ENCODE results near the gene PPM1E.

GRCh38 chr17:59011975-59012374 is 256.3 kb downstream of the PPM1E start:
- no peak for TF ChIP-seq EZH2phosphoT487 (IDR thresholded peaks at IDR 0.05; ENCODE audit: insufficient read depth, low read depth)
- no peak for TF ChIP-seq EZH2 (IDR thresholded peaks at IDR 0.05; ENCODE audit: insufficient read depth, poor library complexity, severe bottlenecking)
